Smooth muscle cell (in vitro differentiated cells): ENCODE measurements around the gene LRRN4CL. TPM values are rescaled to one million over a fixed set of nuclear protein-coding genes. Genes with fewer than 3 reads are reported as not detected.

Experiments used
- DNase-seq: peaks from one replicate; lab custom pipeline; 2025; ENCODE audit not compliant: unreplicated experiment; lab: John Stamatoyannopoulos, UW
- H2AFZ ChIP-seq: fragments of 200-600 bp; sonication (generic); 2 replicates; pipeline ENCODE4 v1.6.0; 2016; ENCODE audit warnings: antibody characterized with exemption, low read depth, mild to moderate bottlenecking
- H3F3A ChIP-seq: fragments of 200-600 bp; sonication (generic); 2 replicates; pipeline ENCODE4 v1.6.0; 2017; ENCODE audit warnings: antibody characterized with exemption, low read depth
- H3K27ac ChIP-seq: fragments of 200-600 bp; sonication (generic); 2 replicates; pipeline ENCODE4 v1.5.1; 2016; ENCODE audit warnings: low read depth, mild to moderate bottlenecking
- H3K27me3 ChIP-seq: fragments of 200-600 bp; sonication (generic); 2 replicates; pipeline ENCODE4 v1.6.1; 2016; ENCODE audit warnings: low read depth, mild to moderate bottlenecking
- H3K36me3 ChIP-seq: fragments of 200-600 bp; sonication (generic); 2 replicates; pipeline ENCODE4 v1.5.1; 2016; ENCODE audit warnings: low read depth
- H3K4me1 ChIP-seq: fragments of 200-600 bp; sonication (generic); 2 replicates; pipeline ENCODE4 v1.5.1; 2016; ENCODE audit warnings: low read depth
- H3K4me2 ChIP-seq: fragments of 200-600 bp; sonication (generic); 2 replicates; pipeline ENCODE4 v1.6.0; 2016; ENCODE audit warnings: mild to moderate bottlenecking
- H3K4me3 ChIP-seq: fragments of 200-600 bp; sonication (generic); 2 replicates; pipeline ENCODE4 v1.5.1; 2016; ENCODE audit warnings: mild to moderate bottlenecking
- H3K79me2 ChIP-seq: fragments of 200-600 bp; sonication (generic); 2 replicates; pipeline ENCODE4 v1.6.0; 2016; ENCODE audit warnings: low read depth, mild to moderate bottlenecking
- H3K9ac ChIP-seq: fragments of 200-600 bp; sonication (generic); 2 replicates; pipeline ENCODE4 v1.6.0; 2016; ENCODE audit warnings: low read depth
- H3K9me3 ChIP-seq: fragments of 200-600 bp; sonication (generic); replicated peaks from 2 replicates; pipeline ENCODE4 v1.5.1; 2016; ENCODE audit warnings: low read depth
- H4K20me1 ChIP-seq: fragments of 200-600 bp; sonication (generic); 2 replicates; pipeline ENCODE4 v1.6.0; 2016; ENCODE audit warnings: low read depth
- CTCF ChIP-seq: fragments of 200-600 bp; sonication (generic); IDR thresholded peaks from 2 replicates; pipeline ENCODE4 v1.5.1; 2017; ENCODE audit warnings: borderline replicate concordance, mild to moderate bottlenecking, antibody characterized with exemption; ENCODE audit not compliant: insufficient read depth, poor library complexity, severe bottlenecking
- WGBS: methylation state at CpG from one replicate; pipeline ENCODE4 v1.1.7; 2016; ENCODE audit warnings: low lambda C conversion rate; 5-methylcytosine and 5-hydroxymethylcytosine counted together
- polyA plus RNA-seq: library from polyadenylated mRNA; unstranded; fragments of >200 nt; fragmentation: Nextera tagmentation; extraction: Ambion mirVana; gene quantifications from 2 replicates; pipeline ENCODE4 v1.2.1, GENCODE V29; 2016
- total RNA-seq: library from RNA; depleted of rRNA; stranded (reverse); fragments of >200 nt; gene quantifications from 2 replicates; pipeline ENCODE4 v1.2.3, GENCODE V29; 2014

The LRRN4CL gene
- total and polyA plus RNA-seq, 2 experiments from 2014 or later, result 1.3 TPM; not detected in 1

GRCh38 chr11:62682518-62682917, 6.8 kb downstream of the LRRN4CL start:
- Histone ChIP-seq H3K27ac (no peak overlapping the region), H3K36me3 (no peaks in the 10 kb centered on the region), H3K4me3 (no peak overlapping the region), H4K20me1 (no peaks in the 10 kb centered on the region), H3K27me3 (no peaks in the 10 kb centered on the region), H3K9me3 (no peaks in the 10 kb centered on the region), H3K4me2 (no peak overlapping the region), H3K9ac (no peak overlapping the region), H3K4me1 (peaks cover 7% of the 10 kb centered on the region), H3K79me2 (peaks cover 13% of the 10 kb centered on the region), H2AFZ (no peak overlapping the region), H3F3A (peaks cover 15% of the 10 kb centered on the region)
- no peak for DNase-seq
- TF ChIP-seq CTCF, result no peak
- WGBS, result 94% methylated on average over 7 of the region's 7 CpGs

DNA sequence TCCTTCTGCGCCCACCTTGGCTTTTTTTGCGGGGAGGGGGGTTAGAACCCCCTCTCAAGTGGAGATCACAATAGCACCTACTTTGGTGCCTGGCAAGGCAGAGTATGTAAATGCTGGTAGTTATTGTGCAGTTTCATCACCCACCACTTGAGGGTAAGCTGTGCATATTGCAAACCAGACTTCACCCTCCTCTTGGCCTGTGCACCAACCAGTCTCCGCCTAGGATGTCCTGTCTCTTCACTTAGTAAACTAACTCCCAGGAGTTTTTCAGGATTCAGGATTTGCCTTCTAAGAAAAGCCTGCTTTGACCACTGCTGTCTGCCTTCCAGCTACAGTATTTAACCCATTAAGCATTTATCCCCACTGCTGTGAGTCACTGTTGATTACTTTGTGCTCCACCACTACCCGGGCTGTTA, 8.5 kb downstream of the LRRN4CL start:
- Histone ChIP-seq H3K4me1 (peaks cover 7% of the 10 kb centered on the region), H3K4me2 (no peak overlapping the region), H3K4me3 (no peak overlapping the region), H4K20me1 (no peaks in the 10 kb centered on the region), H3K27me3 (no peaks in the 10 kb centered on the region), H2AFZ (peak overlapping the region; percentile 20), H3K9me3 (no peaks in the 10 kb centered on the region), H3K27ac (peak overlapping the region; percentile 20), H3K9ac (no peak overlapping the region), H3K79me2 (peaks cover 21% of the 10 kb centered on the region), H3K36me3 (no peaks in the 10 kb centered on the region), H3F3A (peaks cover 27% of the 10 kb centered on the region)
- no peak for DNase-seq
- TF ChIP-seq CTCF, result peak; percentile 27
- 60% methylated on average over 4 of the region's 4 CpGs for WGBS

- peak within 1 kb of the TSS; percentile 92 for H3K4me3 ChIP-seq
- peaks cover 27% of the 10 kb centered on the region for H3F3A ChIP-seq
- H3K79me2 ChIP-seq, result peaks cover 21% of the 10 kb centered on the region
- no peaks in the 10 kb centered on the region for H3K9me3 ChIP-seq
- H2AFZ ChIP-seq, result peak within 1 kb of the TSS; percentile 37
- H3K27me3 ChIP-seq, result no peaks in the 10 kb centered on the region
- H3K4me2 ChIP-seq, result peak within 1 kb of the TSS; percentile 91
- H4K20me1 ChIP-seq, result no peaks in the 10 kb centered on the region
- peak within 1 kb of the TSS; percentile 95 for H3K9ac ChIP-seq
- DNase-seq, result peak; percentile 61
- WGBS, result 12% methylated on average over 55 of the region's 55 CpGs
- H3K36me3 ChIP-seq, result no peaks in the 10 kb centered on the region
- peak within 1 kb of the TSS; percentile 72 for H3K27ac ChIP-seq
- H3K4me1 ChIP-seq, result peaks cover 7% of the 10 kb centered on the region
- TF ChIP-seq CTCF, result no peak
These were observed 10.3 kb downstream of the LRRN4CL start, which contains the start of gene UBXN1 for GRCh38 chr11:62678770-62679696. Gene UBXN1, minus strand, starts transcription at chr11:62679073. Its CDS starts 150 bp downstream, at chr11:62678923.

GRCh38 chr11:62678433-62678769, 10.9 kb downstream of the LRRN4CL start:
- Histone ChIP-seq H3K9ac (peak overlapping the region; percentile 95), H3F3A (peaks cover 27% of the 10 kb centered on the region), H4K20me1 (no peaks in the 10 kb centered on the region), H3K4me1 (peaks cover 7% of the 10 kb centered on the region), H3K79me2 (peaks cover 24% of the 10 kb centered on the region), H3K4me2 (peak overlapping the region; percentile 91), H3K9me3 (no peaks in the 10 kb centered on the region), H3K27ac (peak overlapping the region; percentile 72), H2AFZ (peak overlapping the region; percentile 37), H3K4me3 (peak overlapping the region; percentile 92), H3K27me3 (no peaks in the 10 kb centered on the region), H3K36me3 (no peaks in the 10 kb centered on the region)
- TF ChIP-seq CTCF, result no peak
- DNase-seq, result no peak
- 10% methylated on average over 13 of the region's 16 CpGs for whole genome bisulfite sequencing
